Measurements from ENCODE around the gene PLEKHH1. TPM values are rescaled to one million over a fixed set of nuclear protein-coding genes. Genes with fewer than 3 reads are reported as not detected.

Gene PLEKHH1
- total RNA-seq, 1 experiment from 2014 or later, result 35.3 TPM

- H2BK20ac ChIP-seq (ENCODE audit: low read depth, low read length, poor library complexity, severe bottlenecking), result no peak overlapping the region
- H4K5ac ChIP-seq (ENCODE audit: insufficient read length, low read depth, low read length), result no peak overlapping the region
- H2BK15ac ChIP-seq (ENCODE audit: low read depth, low read length), result no peak overlapping the region
- H3K18ac ChIP-seq (ENCODE audit: insufficient read length, low read depth, low read length), result no peak overlapping the region
- no peaks in the 10 kb centered on the region for H3K23me2 ChIP-seq (ENCODE audit: insufficient read length, low read depth, low read length, poor library complexity, severe bottlenecking)
- no peak for DNase-seq
- H3K79me2 ChIP-seq (ENCODE audit: insufficient read depth, low read length), result no peaks in the 10 kb centered on the region
- TF ChIP-seq CTCF (conservative IDR thresholded peaks at IDR 0.05), result no peak
- H4K91ac ChIP-seq (ENCODE audit: insufficient read length, low read depth, low read length), result no peak overlapping the region
- H3K27ac Mint-ChIP-seq, result no peak overlapping the region
- no peak overlapping the region for H3K56ac ChIP-seq (ENCODE audit: insufficient read length, low read depth, low read length)
- H3K4me1 ChIP-seq (ENCODE audit: insufficient read depth, low read length), result no peaks in the 10 kb centered on the region
- H3K9me3 ChIP-seq (ENCODE audit: control insufficient read depth, low read depth, low read length), result no peaks in the 10 kb centered on the region
- H2BK5ac ChIP-seq (ENCODE audit: insufficient read length, low read length), result no peak overlapping the region
- no peak overlapping the region for H3K4ac ChIP-seq (ENCODE audit: low read depth, low read length)
- H2AFZ ChIP-seq (ENCODE audit: low read length), result no peak overlapping the region
- no peak overlapping the region for H2BK120ac ChIP-seq (ENCODE audit: low read depth, low read length, poor library complexity, severe bottlenecking)
- H2AK5ac ChIP-seq (ENCODE audit: insufficient read length, low read length), result no peak overlapping the region
- no peaks in the 10 kb centered on the region for H3K9me3 Mint-ChIP-seq
- H3K79me1 ChIP-seq (ENCODE audit: insufficient read depth, low read depth, low read length, poor library complexity, severe bottlenecking), result no peaks in the 10 kb centered on the region
- no peak overlapping the region for H3T11ph ChIP-seq (ENCODE audit: low read length)
- H3K23ac ChIP-seq (ENCODE audit: insufficient read length, low read depth, low read length), result no peak overlapping the region
- H3K27ac ChIP-seq (ENCODE audit: insufficient read length, low read depth, low read length), result no peak overlapping the region
- no peak overlapping the region for H3K14ac ChIP-seq (ENCODE audit: insufficient read depth, low read length)
- H3K4me1 Mint-ChIP-seq, result peaks cover 18 to 25% of the 10 kb centered on the region in 2 experiments
- WGBS (ENCODE audit: extremely low coverage, insufficient read length, low lambda C conversion rate), result no CpG with 5 or more reads among the region's 7 CpGs
- no peaks in the 10 kb centered on the region for H3K27me3 Mint-ChIP-seq (ENCODE audit: low read depth)
- H3K4me3 Mint-ChIP-seq, result no peak overlapping the region
- H3K36me3 Mint-ChIP-seq (ENCODE audit: insufficient read depth in 1 of 3, low read depth in 3 of 3), result peaks cover 3 to 20% (median 5%) of the 10 kb centered on the region in 3 experiments; a peak in 6 of 7 replicates
- no peaks in the 10 kb centered on the region for H3K27me3 ChIP-seq (ENCODE audit: insufficient read depth, low read length)
- H3K9ac ChIP-seq (ENCODE audit: extremely low read depth, insufficient read length, low read length), result no peak overlapping the region
- H2BK12ac ChIP-seq (ENCODE audit: insufficient read length, low read depth, low read length), result no peak overlapping the region
- no peak overlapping the region for H3K4me2 ChIP-seq (ENCODE audit: insufficient read depth, insufficient read length, low read length)
- H4K20me1 ChIP-seq (ENCODE audit: control insufficient read depth, insufficient read depth, insufficient read length), result no peaks in the 10 kb centered on the region
- H4K8ac ChIP-seq (replicated peaks; ENCODE audit: insufficient read length, low read depth, low read length), result no peak overlapping the region
Observed at GRCh38 chr14:67570453-67570852, 37.4 kb downstream of the PLEKHH1 start.

Data from H9 (cell line).